ENCODE measurements around the gene MROH9.

The MROH9 gene

DNA sequence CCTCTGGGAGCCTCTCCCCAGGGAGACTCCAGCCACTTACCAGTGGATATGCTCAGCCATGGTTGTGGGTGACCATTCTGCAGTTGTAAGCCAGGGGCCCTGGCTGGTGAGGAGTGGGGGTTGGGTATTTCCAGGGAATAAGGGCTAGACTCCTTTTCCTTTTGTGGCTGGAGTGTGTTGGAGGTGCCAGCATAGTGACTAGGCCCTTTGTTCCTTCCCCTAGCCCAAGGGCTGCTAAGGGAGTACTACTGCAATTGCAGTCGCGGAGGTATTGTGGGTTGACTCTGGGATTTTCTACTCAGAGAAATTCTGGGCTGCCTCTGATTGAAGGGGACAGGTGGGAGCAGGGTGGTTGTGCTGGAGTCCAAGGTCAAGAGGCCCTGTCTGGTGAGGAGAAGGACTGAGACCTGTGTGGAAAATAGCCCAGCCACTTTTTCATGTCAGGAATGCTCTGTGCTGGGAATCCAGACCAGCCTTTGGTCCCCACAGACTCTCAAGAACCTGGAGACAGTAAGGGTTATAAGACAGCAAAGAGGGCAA is 43.1 kb downstream of the MROH9 start:
- no peak for DNase-seq

DNA sequence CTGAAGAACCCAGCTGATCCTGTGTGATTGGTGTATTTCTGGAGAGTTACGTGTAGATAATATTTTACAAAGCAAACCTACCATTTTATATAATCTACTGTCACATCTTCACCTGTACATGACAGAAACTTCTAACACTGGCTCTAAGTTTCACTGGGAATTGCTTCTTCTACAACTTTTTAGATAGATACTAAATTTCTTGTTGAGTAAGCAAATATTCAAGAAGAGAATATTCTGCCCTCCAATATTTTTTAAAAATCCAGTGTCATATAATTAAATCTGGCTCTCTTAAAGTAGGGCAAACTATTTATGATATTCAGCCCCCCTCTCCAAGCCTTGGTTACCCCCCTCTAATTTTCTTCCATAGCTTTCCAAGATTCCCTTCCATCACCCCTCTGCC is 50.1 kb downstream of the MROH9 start:
- no peak for DNase-seq

DNA sequence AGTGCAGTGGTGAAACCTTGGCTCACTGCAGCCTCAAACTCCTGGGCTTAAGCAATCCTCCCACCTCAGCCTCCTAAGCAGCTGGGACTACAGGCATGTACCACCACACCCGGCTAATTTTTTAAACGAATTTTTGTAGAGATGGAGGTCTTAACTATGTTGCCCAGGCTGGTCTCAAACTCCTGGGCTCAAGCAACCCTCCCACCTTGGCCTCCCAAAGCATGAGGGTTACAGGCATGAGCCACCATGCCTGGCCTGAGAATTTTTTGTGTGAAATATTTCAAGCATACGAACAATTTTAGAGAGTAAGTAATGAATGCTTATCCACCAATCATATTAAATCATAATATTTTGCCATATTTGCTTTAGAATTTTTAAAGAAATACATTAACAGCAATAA is 51.6 kb downstream of the MROH9 start:
- DNase-seq, result no peak

DNA sequence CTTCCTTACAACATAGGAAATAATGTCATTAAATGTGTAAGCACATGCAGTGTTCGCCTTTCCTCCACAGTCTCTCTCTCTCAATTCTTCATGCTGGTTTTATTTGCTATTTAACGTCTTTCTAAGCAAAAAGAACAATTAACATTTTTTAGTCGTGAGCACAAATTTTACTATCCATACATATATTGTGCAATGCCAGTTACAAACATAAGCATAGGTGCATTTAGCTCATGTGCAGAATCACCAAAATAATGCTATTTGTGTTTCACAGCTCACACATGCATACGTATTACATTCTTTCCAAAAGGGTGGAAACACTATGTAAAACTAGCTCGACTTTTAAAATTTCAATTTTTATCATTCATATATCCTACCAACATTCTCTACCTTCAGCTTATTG is 52.1 kb downstream of the MROH9 start:
- DNase-seq, result no peak

DNA sequence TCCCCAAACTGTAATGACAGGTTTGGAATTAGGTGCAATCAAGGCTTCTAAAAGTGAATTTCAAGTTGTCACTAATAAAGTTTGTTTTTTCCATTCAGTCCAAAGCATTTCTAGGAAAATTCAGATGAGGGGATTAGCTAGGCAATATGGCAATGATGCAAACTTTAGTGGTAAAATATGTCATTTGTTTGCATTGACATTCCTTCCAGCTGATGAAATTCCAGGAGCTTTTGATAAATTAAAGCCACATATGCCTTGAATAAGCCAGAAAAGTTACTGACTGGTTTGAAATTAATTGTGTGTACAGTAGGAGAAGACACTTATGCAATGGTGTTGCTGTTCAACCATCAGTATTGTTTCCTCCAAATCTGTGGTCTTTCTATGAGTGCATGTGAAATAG is 57.8 kb downstream of the MROH9 start:
- no peak for DNase-seq

DNA sequence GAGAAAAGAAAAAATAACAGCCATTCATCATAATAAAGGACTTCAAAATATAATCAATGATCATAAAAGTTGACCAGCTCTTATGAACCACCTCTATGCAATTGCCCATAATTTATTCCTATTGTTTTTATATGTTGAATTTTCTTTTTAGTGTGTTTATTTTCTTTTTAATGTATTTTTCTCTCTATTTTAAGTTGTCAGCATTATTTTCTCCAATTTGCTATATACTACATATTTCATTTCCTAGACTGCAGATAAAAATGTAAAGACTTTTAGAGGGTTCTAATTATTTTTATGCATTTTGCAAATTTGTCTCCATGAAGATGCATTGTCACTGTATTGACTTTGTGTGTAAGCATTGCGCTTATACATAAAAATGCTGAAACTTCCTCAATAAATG is 58.4 kb downstream of the MROH9 start:
- no peak for DNase-seq

DNA sequence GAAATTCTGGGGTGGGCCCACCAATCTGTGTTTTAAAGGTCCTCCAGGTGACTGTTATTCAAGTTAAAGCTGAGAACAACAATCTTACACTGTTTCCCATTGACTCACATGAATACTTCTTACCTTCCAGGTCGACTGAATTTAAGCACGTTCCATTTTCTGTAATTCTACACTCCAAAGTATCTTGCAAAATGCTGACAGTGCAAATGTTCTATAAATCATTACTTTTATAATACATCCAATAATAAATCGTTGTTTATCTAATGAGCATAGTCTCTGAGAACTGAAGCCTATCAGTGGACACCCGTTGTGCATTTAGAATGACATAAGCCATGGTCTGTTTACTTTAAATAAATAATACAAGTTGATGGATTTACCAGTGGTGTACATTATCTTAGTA is 79.5 kb downstream of the MROH9 start:
- DNase-seq, result no peak

DNA sequence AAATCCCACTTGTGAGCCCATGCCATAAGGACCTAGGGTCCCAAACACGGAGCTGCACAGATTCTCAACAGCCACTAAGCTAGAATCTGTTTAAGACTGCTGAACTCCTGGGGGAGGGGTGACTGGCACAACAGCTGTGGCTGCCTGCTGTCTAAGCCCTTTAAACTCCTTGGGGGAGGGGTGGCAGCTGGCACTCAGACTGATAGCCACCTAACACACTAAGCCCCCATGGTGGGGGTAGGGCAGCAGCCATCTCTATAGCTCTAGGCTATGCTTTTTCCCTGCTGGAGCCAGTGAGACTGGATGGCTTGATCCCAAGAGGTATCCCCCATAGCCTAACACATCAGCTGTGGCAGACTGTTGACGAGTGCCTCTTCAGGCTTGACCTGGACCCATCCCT is 82.1 kb downstream of the MROH9 start:
- no peak for DNase-seq

DNA sequence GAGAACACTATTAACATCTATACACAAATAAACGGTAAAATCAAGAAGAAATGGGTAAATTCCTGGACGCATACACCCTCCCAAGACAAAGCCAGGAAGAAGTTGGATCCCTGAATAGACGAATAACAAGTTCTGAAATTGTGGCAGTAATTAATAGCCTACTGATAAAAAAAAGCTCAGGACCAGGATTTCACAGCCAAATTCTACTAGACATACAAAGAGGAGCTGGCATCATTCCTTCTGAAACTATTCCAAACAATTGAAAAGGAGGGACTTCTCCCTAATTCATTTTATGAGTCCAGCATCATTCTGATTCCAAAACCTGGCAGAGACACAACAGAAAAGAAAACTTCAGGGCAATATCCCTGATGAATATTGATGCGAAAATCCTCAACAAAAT is 84.6 kb downstream of the MROH9 start:
- no peak for DNase-seq

DNA sequence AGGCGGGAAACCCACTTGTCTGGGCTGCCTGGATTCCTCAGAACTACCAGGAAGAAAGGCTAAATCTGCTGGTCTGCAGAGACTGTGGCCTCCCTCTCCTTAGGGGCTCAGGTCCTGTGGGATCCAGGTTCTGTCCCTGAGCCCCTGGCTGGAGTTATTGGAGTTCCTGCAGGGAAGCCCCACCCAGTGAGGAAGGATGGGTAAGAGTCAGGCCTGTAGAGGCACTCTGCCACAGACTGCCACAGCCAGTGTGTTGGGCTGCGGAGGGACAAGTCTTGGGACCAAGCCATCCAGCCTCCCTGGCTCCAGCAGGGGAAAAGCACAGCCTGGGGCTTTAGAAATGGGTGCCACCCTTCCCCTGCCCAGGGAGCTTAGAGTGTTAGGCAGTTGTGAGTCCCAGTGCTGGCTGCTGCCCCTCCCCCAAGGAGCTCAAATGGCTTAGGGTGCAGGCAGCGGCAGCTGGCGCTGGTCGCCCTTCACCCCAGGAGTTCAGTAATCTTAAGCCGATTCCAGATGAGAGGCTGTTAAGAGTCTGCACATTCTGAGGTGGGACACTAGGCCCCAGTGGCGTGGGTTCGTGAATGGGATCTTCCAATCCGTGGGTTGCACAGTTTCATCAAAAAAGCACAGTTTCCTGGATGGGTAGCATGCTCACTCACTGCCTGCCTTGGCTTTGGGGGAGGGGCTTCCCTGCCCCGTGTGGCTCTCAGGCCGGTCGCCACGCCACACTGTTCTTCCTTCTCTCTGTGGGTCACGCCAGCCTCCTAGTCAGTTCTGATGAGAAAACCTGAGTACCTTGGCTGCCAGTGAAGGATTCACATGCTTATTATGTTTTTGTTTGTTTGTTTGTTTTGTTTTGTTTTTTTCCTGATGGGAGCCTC is 97.7 kb downstream of the MROH9 start:
- DNase-seq, result no peak

DNA sequence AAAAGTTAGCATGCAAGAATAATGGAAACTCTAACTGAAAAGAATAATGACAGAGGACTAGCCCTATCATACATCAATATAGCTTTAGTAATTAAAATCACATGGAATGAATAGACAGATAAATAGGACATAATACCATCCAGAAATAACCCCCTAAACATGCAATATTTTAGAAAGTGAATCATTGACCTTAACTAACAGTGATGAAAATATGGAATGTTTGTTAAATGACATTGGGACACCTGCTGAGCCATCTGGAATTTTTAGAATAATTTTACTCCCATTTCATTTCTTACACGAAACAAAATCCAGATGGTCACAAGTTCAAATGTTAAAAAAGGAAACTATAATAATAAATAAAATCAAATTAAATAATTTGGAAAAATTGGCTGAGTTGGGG is 102.3 kb downstream of the MROH9 start:
- DNase-seq, result no peak

DNA sequence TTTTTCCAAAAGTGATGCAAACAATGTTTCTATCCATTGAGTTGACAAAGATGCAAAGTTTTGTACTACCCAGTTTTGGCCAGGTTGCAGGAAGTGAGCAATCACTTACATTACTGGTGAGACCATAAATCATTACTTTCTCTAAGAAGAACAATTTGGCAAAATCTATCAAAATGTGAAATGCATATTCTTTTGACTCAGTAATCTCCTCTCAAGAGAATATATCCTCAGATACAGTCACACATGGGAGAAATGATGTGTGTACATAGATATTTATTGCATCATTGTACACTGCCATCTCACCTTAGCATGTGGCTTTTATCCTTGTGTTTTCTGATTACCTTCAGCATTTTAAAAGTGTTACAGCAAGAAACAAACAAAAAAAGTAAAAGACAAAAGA is 103.0 kb downstream of the MROH9 start:
- DNase-seq, result no peak

DNA sequence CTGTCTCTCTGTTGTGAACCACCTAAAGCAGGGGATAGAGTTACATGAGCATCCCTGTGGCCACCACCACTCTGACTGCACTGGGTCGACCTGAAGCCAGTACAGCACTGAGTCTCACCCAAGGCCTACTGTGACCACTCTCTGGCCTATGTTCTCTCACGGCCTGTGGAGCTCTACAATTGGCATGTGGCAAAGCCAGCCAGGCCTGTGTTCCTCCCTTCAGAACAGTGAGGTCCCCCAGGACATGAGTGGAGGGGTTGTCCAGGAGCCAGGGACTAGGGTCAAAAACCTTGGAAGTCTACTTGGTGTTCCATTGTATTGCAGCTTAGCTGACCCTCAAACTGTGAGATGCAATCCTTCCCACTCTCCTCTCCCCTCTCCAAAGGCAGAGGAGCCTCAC is 112.7 kb downstream of the MROH9 start:
- DNase-seq, result no peak

DNA sequence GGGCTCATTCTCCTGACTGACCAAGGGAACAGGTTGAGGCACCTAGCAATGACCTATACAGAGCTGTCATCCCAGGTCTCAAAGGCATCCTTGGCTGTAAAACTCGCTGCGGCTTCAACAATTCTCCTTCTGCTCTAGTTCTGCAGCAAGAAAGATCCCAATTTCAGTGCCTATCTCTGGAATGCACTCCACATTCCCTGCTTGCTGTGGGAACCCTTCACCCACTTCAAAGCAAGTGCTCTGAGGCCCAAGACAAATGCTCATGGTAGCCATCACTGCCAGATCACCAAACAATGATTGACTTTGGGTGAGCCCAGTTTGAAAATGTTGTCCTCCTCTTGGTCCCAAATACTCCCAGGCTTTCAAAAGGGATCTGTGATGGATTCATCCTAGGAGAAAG is 117.6 kb downstream of the MROH9 start:
- no peak for DNase-seq

DNA sequence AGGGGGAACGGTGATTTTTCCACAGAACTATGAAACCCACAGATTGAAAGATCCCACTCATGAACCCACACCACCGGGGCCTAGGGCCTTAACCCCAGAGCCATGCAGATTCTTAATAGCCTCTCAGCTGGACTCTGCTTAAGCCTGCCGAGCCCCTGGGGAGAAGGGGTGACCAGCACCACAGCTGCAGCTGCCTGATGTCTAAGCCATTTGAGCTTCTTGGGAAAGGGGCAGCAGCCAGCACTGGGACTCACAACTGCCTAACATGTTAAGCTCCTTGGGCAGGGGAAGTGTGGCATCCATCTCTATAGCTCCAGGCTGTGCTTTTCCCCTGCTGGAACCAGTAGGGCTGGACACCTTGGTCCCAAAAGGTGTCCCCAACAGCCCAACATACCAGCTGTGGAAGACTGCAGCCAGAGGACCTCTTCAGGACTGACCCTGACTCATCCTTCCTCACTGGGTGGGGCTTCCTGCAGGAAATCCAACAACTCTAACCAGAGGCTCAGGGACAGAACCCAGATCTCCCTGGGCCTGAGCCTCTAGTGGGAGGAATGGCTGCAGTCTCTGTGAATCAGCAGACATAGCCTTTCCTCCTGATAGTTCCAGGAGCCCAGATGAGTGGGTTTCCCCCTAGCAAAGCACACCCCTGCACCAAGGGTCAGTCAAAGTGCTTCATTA is 120.8 kb downstream of the MROH9 start:
- DNase-seq, result no peak

DNA sequence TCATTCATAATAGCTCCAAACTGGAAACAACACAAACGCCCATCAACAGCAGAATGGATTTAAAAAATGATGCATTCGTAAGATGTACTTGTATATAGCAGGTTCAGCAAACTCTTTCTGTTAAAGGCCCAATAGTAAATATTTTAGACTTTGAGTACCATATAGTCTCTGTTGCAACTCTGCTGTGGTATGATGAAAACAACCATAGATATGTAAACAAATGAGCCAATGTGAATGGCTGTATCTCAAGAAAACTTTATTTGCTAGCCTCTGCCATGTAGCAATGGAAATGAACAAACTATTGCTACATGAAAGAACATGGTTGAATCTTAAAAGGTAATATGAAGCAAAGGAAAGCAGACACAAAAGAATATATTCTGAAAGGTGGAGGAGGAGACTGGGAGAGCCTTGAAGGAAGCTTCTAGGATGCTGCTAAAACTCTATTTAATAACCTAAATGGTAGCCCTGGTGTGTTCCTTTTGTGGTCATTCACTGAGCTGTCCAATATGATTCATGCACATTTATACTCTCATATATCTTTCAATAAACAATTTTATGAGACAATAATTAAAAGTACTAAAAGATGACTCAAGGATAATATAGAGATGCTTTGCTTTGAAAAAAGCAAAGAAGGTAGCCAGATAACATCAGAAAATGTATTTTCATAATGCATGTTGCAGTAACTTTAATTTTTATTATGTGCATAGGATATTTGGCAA is 126.2 kb downstream of the MROH9 start:
- DNase-seq, result no peak

DNA sequence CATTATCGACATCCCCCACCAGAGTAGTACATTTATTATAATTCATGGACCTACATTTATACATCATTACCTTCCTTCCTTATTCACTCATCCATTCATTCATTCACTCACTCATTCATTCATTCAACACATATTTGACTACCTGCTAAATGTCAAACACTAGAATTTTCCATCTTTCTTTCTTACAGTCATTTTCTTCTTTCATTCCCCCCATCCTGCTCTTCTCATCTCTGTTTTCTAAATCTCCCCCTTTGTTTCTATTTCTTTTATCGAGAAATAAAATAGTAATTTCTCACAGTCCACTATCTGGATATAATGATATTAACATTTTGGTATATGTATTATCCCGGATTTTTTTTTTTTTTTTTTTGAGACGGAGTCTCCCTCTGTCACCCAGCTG is 127.6 kb downstream of the MROH9 start:
- no peak for DNase-seq

DNA sequence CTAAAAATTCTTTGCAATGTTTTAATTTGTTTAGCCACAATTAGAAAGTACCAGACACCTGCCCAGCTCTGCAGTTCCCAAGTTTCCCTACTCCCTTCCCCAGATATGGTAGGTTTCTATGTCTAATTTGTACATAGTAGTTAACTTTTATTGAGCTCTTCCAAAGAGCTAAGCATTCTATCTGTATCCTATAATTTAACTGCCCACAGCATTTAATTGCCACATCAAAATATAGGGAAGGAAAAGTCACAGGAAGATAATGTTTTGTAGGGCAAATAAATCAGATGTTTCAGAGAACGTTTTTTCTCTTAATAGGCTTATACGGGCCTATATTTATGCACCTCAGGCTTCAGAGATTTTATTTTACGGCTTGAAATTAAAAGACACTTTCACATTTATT is 139.7 kb downstream of the MROH9 start:
- DNase-seq, result no peak

DNA sequence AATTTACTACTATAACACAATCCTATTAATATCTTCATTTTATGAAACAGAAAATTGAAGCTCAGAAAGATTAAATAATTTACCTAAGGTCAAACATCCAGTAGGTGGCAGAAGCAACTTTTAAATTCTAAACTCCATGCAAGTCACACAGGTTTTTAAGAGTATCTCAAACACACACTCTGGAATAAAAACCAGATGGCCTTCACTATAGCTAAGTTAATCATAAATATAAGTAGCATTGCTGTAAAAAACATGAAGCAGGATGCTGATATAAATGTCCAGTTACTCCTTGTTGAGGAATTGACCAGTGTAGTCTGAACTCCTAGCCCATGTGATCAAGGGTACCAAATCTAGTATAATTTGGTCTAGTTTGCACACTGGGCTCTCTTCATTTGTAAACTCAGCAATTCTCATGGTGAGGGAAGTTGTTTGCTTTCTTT is 146.0 kb downstream of the MROH9 start:
- peak; percentile 4 for DNase-seq

DNA sequence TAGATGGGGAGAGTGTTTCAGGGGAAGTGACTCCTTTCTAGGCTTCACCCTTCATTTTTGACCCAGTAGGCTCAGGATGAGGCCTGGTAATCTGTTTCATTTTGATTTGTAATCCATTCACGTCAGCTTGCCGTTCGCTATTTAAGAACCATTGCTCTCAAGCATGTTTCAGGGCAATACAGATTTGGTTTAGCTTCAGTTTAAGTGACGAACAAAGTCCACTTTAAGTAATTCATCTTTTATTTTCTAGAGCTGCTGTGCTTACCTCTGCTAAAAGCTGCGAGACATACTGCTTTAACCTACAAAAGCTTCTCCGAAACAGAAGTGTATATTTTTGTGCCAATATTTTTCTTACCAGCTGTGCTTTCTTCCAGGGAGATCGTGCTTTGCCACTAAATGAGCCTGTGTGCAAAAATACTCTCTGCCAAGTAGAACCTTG is 146.4 kb downstream of the MROH9 start:
- DNase-seq, result no peak

DNA sequence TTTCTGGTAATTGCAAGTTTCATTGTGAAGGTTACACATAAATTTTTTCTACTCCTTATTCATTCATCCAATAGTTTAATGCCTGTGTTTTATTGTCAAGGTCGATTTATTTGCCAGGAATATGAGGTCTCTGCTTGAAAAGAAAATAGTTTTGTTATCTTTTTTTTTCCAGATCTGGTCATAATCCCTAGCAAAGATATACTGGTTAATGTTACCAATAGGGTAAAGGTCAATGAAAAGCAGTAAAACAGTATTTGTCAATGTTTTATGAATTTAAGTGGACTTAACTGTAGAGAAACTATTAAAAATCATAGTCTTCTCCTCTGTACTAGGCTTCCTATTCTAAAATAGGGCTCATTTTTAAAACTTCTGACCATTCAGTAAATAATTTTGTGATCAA is 147.3 kb downstream of the MROH9 start:
- no peak for DNase-seq

DNA sequence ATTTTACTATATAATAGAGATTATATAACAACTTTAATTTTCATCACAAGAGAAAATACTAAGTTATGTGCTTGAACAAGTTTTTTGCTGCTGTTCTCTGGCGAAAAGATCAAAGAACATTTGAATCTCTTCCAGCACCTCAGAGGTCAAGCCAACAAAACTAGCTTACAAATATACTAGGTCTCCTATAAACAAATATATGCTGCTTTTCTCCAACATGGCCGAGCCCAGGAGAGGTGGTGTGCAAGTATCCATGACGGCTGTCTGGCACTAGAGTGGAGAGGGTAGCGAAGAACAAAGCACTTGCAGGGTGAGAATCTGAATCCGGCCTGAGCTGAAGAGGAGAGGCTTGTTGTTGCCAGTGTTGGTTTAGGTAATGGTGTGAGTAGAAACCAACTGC is 147.9 kb downstream of the MROH9 start:
- DNase-seq, result peak; percentile 25

DNA sequence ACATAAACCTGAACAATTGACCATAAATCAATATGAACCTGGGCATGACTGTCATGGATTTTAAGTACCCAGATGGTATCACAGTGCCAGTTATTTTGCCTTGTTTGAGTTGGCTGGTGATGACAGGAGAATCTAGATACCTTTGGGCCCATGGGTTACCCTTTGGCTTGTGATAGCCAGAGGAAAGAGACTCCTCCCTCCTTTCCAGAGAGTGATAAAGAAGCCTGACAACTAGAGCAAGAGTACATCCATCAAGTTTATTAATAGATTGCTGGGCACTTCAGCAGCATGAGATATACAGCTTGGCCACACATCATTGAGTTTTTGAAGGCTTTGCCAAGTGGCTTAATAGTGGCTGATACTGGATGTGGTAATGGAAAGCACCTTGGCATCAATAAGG is 148.8 kb downstream of the MROH9 start:
- no peak for DNase-seq

DNA sequence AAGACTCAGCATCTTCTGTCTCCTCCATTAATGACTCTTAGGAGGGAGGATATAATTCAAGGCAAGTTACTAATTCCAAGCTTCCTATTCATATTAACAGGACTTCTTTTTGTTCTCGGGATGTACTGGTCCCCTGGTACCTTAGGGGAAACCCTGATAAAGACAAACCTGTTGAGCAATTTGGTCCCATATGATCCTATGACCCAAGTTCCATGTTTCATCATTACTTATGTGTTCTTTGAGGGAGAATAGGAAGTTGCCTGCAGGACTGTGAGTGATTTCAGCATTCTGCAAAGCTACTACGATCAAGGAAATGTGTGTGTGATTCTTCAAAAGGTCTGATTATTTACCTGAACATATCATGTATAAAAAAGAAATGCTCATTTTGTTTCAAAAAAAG is 149.5 kb downstream of the MROH9 start:
- no peak for DNase-seq
